ENCODE results near the gene TNFRSF18. TPM values are rescaled to one million over a fixed set of nuclear protein-coding genes. Genes with fewer than 3 reads are reported as not detected.

TNFRSF18 gene, protein sequence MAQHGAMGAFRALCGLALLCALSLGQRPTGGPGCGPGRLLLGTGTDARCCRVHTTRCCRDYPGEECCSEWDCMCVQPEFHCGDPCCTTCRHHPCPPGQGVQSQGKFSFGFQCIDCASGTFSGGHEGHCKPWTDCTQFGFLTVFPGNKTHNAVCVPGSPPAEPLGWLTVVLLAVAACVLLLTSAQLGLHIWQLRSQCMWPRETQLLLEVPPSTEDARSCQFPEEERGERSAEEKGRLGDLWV
- total RNA-seq (not detected in 2 replicates), polyA plus RNA-seq (not detected in 2 replicates), polyA minus RNA-seq (not detected in 2 replicates), Bru-seq, nascent RNA (not detected), BruChase-seq, experiment 1, labeled RNA remaining after a 6-hour chase (percentile 15 among the genes with signal in this experiment), BruChase-seq, experiment 2, labeled RNA remaining after a 2-hour chase (percentile 15 among the genes with signal in this experiment)
- polyA plus RNA-seq (2011; cell fraction: cytosol; rRNA removed), result 0.10 TPM in 1 of 2 replicates, not detected in the other
- not detected in 2 replicates for polyA plus RNA-seq (2011; cell fraction: nucleus; rRNA removed)
- not detected in 2 replicates for polyA plus RNA-seq (2012)
- not detected for polyA minus RNA-seq (2011; cell fraction: cytosol; rRNA and poly(A)+ RNA removed)
- not detected in 2 replicates for polyA minus RNA-seq (2011; cell fraction: nucleus; rRNA and poly(A)+ RNA removed)
- long read RNA-seq, result 0 reads

- H3K36me3 ChIP-seq (ENCODE audit: control insufficient read depth in 2 of 2, extremely low read depth in 1 of 2, insufficient read depth in 2 of 2, low read length in 2 of 2), result no peaks in the 10 kb centered on the region
- H3K79me2 ChIP-seq (ENCODE audit: control insufficient read depth, insufficient read depth, low read length), result no peaks in the 10 kb centered on the region
- intact Hi-C loops (cut with micrococcal nuclease), result no loop called here
- ChIA-PET POLR2A (no interaction called here), CTCF (interaction anchor here (1.1 kb wide), 1 partner anchor 45 kb away, joined by 3 read pairs; no protein-coding TSS in a partner anchor)
- H3K4me2 ChIP-seq (ENCODE audit: insufficient read depth, low read length), result no peak within 1 kb of the TSS
- no peaks in the 10 kb centered on the region for H3K4me1 ChIP-seq (ENCODE audit: control insufficient read depth, extremely low read depth, insufficient read depth, low read length)
- no peaks in the 10 kb centered on the region for H3K9me3 ChIP-seq (replicated peaks; ENCODE audit: control insufficient read depth, insufficient read depth, low read length)
- TF ChIP-seq MYC (IDR thresholded peaks at IDR 0.05; ENCODE audit: low read depth, low read length), result no peak
- no peak for TF ChIP-seq POLR2AphosphoS5 (IDR thresholded peaks at IDR 0.05; ENCODE audit: insufficient read depth, low read depth, low read length)
- TF ChIP-seq EZH2 (IDR thresholded peaks at IDR 0.05; ENCODE audit: borderline replicate concordance, low read depth, low read length, severe bottlenecking), result peak; percentile 69
- H3K27ac ChIP-seq (ENCODE audit: insufficient read depth, low read depth, low read length), result no peak within 1 kb of the TSS
- no peak for DNase-seq (ENCODE audit: low read depth, low spot score)
- BruUV-seq (replicated peaks), result no TSS peak
- FAIRE-seq, result no peak
- dilution Hi-C loops (cut with MboI; ENCODE audit: extremely low pct_ligation_motif_present, low sequenced_read_pairs), result no loop called here
- no peak within 1 kb of the TSS for H3K4me3 ChIP-seq (replicated peaks in 1 of 3; ENCODE audit: insufficient read depth in 1 of 3, low read depth in 1 of 3, low read length in 3 of 3)
- H3K9ac ChIP-seq (replicated peaks; ENCODE audit: extremely low read depth, insufficient read depth, low read length), result no peak within 1 kb of the TSS
- no peaks in the 10 kb centered on the region for H3K9me1 ChIP-seq (replicated peaks; ENCODE audit: control insufficient read depth, extremely low read depth, insufficient read depth, low read length)
- no peaks in the 10 kb centered on the region for H4K20me1 ChIP-seq (replicated peaks; ENCODE audit: control insufficient read depth, extremely low read depth, insufficient read depth, low read length)
- no peak within 1 kb of the TSS for H2AFZ ChIP-seq (ENCODE audit: low read depth, low read length)
- H3K27me3 ChIP-seq (ENCODE audit: control insufficient read depth in 2 of 2, insufficient read depth in 2 of 2, low read length in 2 of 2), result peaks cover 3 to 15% of the 10 kb centered on the region in 2 experiments
Measured at GRCh38 chr1:1206376-1206965, at the start of gene TNFRSF18. TNFRSF18 (minus strand) TSS chr1:1206592; CDS start chr1:1206571, 21 bp downstream.

- H4K20me1 ChIP-seq (replicated peaks; ENCODE audit: control insufficient read depth, extremely low read depth, insufficient read depth, low read length), result no peaks in the 10 kb centered on the region
- dilution Hi-C loops (cut with MboI; ENCODE audit: extremely low pct_ligation_motif_present, low sequenced_read_pairs), result no loop called here
Measured at GRCh38 chr1:1255611-1256010, 49.2 kb upstream of the TNFRSF18 start.

More at GRCh38 chr1:1255611-1256010, 49.2 kb upstream of the TNFRSF18 start:
- Histone ChIP-seq H3K4me2 (ENCODE audit: insufficient read depth, low read length) (no peak overlapping the region), H3K4me1 (ENCODE audit: control insufficient read depth, extremely low read depth, insufficient read depth, low read length) (peaks cover 5% of the 10 kb centered on the region), H3K27ac (ENCODE audit: insufficient read depth, low read depth, low read length) (no peak overlapping the region), H3K36me3 (ENCODE audit: control insufficient read depth in 2 of 2, extremely low read depth in 1 of 2, insufficient read depth in 2 of 2, low read length in 2 of 2) (peaks cover 0 to 24% of the 10 kb centered on the region in 2 experiments), H2AFZ (ENCODE audit: low read depth, low read length) (no peak overlapping the region), H3K9ac (replicated peaks; ENCODE audit: extremely low read depth, insufficient read depth, low read length) (no peak overlapping the region), H3K4me3 (replicated peaks in 1 of 3; ENCODE audit: insufficient read depth in 1 of 3, low read depth in 1 of 3, low read length in 3 of 3) (no peak overlapping the region), H3K27me3 (ENCODE audit: control insufficient read depth in 2 of 2, insufficient read depth in 2 of 2, low read length in 2 of 2) (no peaks in the 10 kb centered on the region), H3K9me1 (replicated peaks; ENCODE audit: control insufficient read depth, extremely low read depth, insufficient read depth, low read length) (no peaks in the 10 kb centered on the region), H3K79me2 (ENCODE audit: control insufficient read depth, insufficient read depth, low read length) (peaks cover 8% of the 10 kb centered on the region), H3K9me3 (replicated peaks; ENCODE audit: control insufficient read depth, insufficient read depth, low read length) (no peaks in the 10 kb centered on the region)
- no peak for FAIRE-seq
- CTCF ChIA-PET, result interaction anchor here (1.2 kb wide), 1 partner anchor 253 kb away, joined by 3 read pairs; no protein-coding TSS in a partner anchor
- intact Hi-C loops (cut with micrococcal nuclease), result no loop called here
- POLR2A ChIA-PET, result no interaction called here
- no TSS peak for BruUV-seq (replicated peaks)
- DNase-seq (ENCODE audit: low read depth, low spot score), result no peak
- no peak for TF ChIP-seq POLR2AphosphoS5 (IDR thresholded peaks at IDR 0.05; ENCODE audit: insufficient read depth, low read depth, low read length)
- TF ChIP-seq POLR2A (IDR thresholded peaks at IDR 0.05; ENCODE audit: low read depth, low read length), result no peak
- TF ChIP-seq, protein P1, sequence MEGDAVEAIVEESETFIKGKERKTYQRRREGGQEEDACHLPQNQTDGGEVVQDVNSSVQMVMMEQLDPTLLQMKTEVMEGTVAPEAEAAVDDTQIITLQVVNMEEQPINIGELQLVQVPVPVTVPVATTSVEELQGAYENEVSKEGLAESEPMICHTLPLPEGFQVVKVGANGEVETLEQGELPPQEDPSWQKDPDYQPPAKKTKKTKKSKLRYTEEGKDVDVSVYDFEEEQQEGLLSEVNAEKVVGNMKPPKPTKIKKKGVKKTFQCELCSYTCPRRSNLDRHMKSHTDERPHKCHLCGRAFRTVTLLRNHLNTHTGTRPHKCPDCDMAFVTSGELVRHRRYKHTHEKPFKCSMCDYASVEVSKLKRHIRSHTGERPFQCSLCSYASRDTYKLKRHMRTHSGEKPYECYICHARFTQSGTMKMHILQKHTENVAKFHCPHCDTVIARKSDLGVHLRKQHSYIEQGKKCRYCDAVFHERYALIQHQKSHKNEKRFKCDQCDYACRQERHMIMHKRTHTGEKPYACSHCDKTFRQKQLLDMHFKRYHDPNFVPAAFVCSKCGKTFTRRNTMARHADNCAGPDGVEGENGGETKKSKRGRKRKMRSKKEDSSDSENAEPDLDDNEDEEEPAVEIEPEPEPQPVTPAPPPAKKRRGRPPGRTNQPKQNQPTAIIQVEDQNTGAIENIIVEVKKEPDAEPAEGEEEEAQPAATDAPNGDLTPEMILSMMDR (IDR thresholded peaks at IDR 0.05; ENCODE audit: extremely low read depth in 1 of 2, insufficient read depth in 1 of 2, low read depth in 1 of 2, low read length in 2 of 2), result no peak
- TF ChIP-seq JUN (IDR thresholded peaks at IDR 0.05; ENCODE audit: borderline replicate concordance, insufficient read depth, insufficient read length, low read depth), result no peak
- TF ChIP-seq MYC (IDR thresholded peaks at IDR 0.05; ENCODE audit: low read depth, low read length), result no peak
- no peak for TF ChIP-seq MAX (IDR thresholded peaks at IDR 0.05; ENCODE audit: insufficient read depth, insufficient read length)
- no peak for TF ChIP-seq GATA2 (IDR thresholded peaks at IDR 0.05; ENCODE audit: insufficient read depth, insufficient read length, low read depth, low read length)
- TF ChIP-seq EZH2 (IDR thresholded peaks at IDR 0.05; ENCODE audit: borderline replicate concordance, low read depth, low read length, severe bottlenecking), result no peak
- TF ChIP-seq FOS (IDR thresholded peaks at IDR 0.05; ENCODE audit: borderline replicate concordance, insufficient read depth, low read length), result no peak

Data from endothelial cell of umbilical vein (primary cell).